Gastroesophageal sphincter (tissue), 4 donors: ENCODE results near the gene LYSMD3. TPM values are rescaled to one million over a fixed set of nuclear protein-coding genes. Genes with fewer than 3 reads are reported as not detected.
A peak's percentile ranks its signal among the peaks of the same experiment; 100 is the strongest.

ENCODE experiments used
- ATAC-seq: fragments of 150-250 bp; one replicate; pipeline ENCODE4 v1.9.1; 2016; ENCODE audit warnings: mild to moderate bottlenecking, moderate library complexity
- H3K27ac ChIP-seq, 4 donors: fragments of 200-600 bp; sonication (generic) in 3 of 4; 1 replicate in 3 of 4; 2 replicates in 1 of 4; pipeline ENCODE4 v1.5.1; 2016 to 2019
- H3K27me3 ChIP-seq: fragments of 200-600 bp; sonication (generic); one replicate; pipeline ENCODE4 v1.5.1; 2019
- H3K36me3 ChIP-seq, 2 donors: fragments of 200-600 bp; sonication (generic); one replicate each; pipeline ENCODE4 v1.5.1; 2019; ENCODE audit warnings: control low read depth in 1 of 2
- H3K4me1 ChIP-seq, 3 donors: fragments of 200-600 bp; sonication (generic); 1 replicate in 2 of 3; 2 replicates in 1 of 3; pipeline ENCODE4 v1.5.1; 2016 to 2019; ENCODE audit warnings: control low read depth in 2 of 3
- H3K4me3 ChIP-seq, 2 donors: fragments of 200-600 bp; sonication (generic); one replicate each; pipeline ENCODE4 v1.5.1; 2019; ENCODE audit warnings: mild to moderate bottlenecking in 1 of 2, moderate library complexity in 1 of 2
- H3K9me3 ChIP-seq, 3 donors: fragments of 200-600 bp; sonication (generic); one replicate each; pipeline ENCODE4 v1.5.1; 2017 to 2019; ENCODE audit warnings: control low read depth in 2 of 3
- EP300 ChIP-seq: sonication (generic); formaldehyde crosslinking; IDR thresholded peaks from one replicate; pipeline ENCODE4 v1.6.1; 2017; ENCODE audit warnings: antibody characterized with exemption, mild to moderate bottlenecking
- POLR2A ChIP-seq, 2 donors: fragments of 450-650 bp; IDR thresholded peaks; one replicate each; pipeline ENCODE4 v1.6.1; 2017; ENCODE audit warnings: antibody characterized with exemption in 2 of 2, mild to moderate bottlenecking in 2 of 2, moderate library complexity in 1 of 2
- POLR2AphosphoS5 ChIP-seq: sonication (generic); formaldehyde crosslinking; IDR thresholded peaks from one replicate; pipeline ENCODE4 v1.6.1; 2017; ENCODE audit warnings: antibody characterized with exemption
- WGBS, 2 donors: methylation state at CpG; one replicate each; pipeline ENCODE4 v1.1.5; 2018; ENCODE audit warnings: low coverage in 1 of 2; 5-methylcytosine and 5-hydroxymethylcytosine counted together
- total RNA-seq, 4 donors: library from RNA; depleted of rRNA; stranded (reverse); fragments of >200 nt; gene quantifications; one replicate each; pipeline ENCODE4 v1.1.0, GENCODE V29; 2016
- TF ChIP-seq, protein P1 (sequence below), 4 experiments: fragments of 200-600 bp in 2 of 4; fragments of 450-650 bp in 2 of 4; sonication (generic) in 1 of 4; IDR thresholded peaks; one replicate each; pipeline ENCODE4 v1.5.1; 2017 to 2019; ENCODE audit warnings: antibody characterized with exemption in 4 of 4, mild to moderate bottlenecking in 2 of 4, moderate library complexity in 2 of 4

The LYSMD3 gene
- total RNA-seq, 4 donors from 2014 or later = 14.2 to 27.6 (median 22.0) TPM

DNA sequence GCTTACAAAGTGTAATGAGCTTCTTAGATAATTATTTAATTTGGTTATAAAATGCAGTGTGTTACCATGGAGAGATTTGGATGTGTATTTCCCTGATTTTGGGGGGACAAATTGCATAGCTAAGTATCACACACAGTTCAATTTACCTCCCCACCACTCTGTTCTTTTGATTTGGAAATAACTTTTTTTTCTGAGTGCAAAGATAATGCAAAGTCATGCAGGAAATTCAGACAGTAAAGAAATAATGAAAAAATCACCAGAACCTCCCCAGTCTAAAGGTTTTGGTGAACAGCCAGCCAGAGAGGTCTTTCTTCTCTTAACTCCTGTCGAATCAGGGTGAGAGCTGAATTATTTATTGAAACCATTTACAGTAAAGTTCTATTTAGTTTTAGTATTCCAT, 32.4 kb upstream of the LYSMD3 start:
- Histone ChIP-seq H3K36me3 (no peaks in the 10 kb centered on the region), H3K4me3 (no peak overlapping the region), H3K4me1 (peaks cover 0 to 17% (median 7%) of the 10 kb centered on the region in 3 donors), H3K27ac (no peak overlapping the region), H3K27me3 (peaks cover 69% of the 10 kb centered on the region), H3K9me3 (no peaks in the 10 kb centered on the region)
- WGBS, 2 donors = 39 to 63% methylated on average over 1 of the region's 1 CpG
- ATAC-seq = no peak
- TF ChIP-seq POLR2AphosphoS5 (no peak), POLR2A (IDR thresholded peaks at IDR 0.05) (no peak), EP300 (no peak)
- TF ChIP-seq, protein P1, sequence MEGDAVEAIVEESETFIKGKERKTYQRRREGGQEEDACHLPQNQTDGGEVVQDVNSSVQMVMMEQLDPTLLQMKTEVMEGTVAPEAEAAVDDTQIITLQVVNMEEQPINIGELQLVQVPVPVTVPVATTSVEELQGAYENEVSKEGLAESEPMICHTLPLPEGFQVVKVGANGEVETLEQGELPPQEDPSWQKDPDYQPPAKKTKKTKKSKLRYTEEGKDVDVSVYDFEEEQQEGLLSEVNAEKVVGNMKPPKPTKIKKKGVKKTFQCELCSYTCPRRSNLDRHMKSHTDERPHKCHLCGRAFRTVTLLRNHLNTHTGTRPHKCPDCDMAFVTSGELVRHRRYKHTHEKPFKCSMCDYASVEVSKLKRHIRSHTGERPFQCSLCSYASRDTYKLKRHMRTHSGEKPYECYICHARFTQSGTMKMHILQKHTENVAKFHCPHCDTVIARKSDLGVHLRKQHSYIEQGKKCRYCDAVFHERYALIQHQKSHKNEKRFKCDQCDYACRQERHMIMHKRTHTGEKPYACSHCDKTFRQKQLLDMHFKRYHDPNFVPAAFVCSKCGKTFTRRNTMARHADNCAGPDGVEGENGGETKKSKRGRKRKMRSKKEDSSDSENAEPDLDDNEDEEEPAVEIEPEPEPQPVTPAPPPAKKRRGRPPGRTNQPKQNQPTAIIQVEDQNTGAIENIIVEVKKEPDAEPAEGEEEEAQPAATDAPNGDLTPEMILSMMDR (IDR thresholded peaks at IDR 0.05) = no peak

DNA sequence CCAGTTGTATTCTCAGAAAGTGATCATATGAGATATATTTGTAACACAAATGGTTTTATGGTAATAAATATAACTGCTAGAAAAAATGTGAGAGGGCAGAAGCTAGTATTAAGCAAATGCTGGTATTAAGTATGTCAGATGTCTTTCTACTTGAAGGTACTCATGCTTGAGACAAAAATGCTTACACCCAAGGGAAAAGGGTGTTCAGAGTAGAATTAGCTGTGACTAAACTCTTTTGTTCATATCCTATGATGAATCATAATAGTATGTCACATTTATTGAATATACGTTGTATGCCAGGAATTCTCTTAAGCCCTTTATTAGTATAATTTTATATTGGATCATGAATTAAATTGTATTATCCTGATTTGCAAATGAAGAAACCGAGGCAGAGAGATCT, 31.4 kb upstream of the LYSMD3 start:
- no peaks in the 10 kb centered on the region for H3K36me3 ChIP-seq
- H3K4me3 ChIP-seq = no peak overlapping the region
- no peak for ATAC-seq
- H3K9me3 ChIP-seq = no peaks in the 10 kb centered on the region
- TF ChIP-seq POLR2A (IDR thresholded peaks at IDR 0.05) = no peak
- TF ChIP-seq EP300 = no peak
- no peak for TF ChIP-seq POLR2AphosphoS5
- TF ChIP-seq, protein P1 (IDR thresholded peaks at IDR 0.05) = no peak
- peaks cover 76% of the 10 kb centered on the region for H3K27me3 ChIP-seq
- no peak overlapping the region for H3K27ac ChIP-seq
- 61 to 67% methylated on average over 2 of the region's 2 CpGs for WGBS, 2 donors
- H3K4me1 ChIP-seq = peaks cover 0 to 17% (median 7%) of the 10 kb centered on the region in 3 donors

DNA sequence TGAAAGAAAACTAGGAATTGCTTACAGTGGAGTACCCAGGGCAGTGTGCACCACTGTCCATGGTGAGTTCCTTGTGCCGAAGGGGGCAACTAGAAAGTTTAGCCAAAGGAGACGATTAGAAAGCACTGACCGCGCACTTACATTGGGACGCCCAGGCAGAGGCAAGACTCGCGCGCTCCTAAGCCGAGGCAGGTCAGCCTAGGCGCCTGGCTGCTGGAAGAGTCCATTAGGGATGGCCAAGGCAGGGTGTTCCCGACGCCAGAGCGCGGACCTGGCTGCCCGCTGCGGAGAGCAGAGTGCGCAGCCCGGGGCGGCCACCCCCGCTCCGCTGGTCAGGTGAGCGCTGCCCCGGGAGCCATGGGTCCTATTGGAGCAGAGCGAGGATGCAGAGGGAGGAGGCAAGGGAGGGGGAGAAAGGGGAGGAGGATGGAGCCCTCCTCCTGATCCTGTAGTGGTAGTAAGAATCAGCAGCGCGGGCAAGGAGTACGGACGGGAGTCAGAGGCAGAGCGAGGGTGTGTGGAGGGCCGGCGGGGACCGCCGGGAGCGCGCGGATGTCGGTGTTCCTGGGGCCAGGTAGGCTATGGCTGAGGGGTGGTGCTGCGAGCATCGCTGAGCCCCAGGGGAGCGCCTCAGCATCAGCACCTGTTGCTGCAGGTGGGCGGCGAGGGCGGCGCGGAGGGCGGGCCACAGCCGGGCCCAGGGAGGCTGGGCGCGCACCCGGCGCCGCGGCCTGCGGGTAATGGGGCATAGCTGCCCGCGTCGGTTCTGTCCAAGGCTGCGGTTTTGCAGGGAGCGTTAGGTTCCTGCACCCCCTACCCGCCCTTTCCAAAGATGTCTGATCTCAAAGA, 29.2 kb upstream of the LYSMD3 start, which contains the start of gene ADGRV1:
Gene ADGRV1 (plus strand): TSS at position 454 of the 849 bp plus-strand sequence. CDS start 99 bp downstream, at position 553.
- Histone ChIP-seq H3K4me3 (peak within 1 kb of the TSS in 1 of 2 donors; percentile 38), H3K27ac (no peak within 1 kb of the TSS), H3K9me3 (no peaks in the 10 kb centered on the region), H3K27me3 (peaks cover 88% of the 10 kb centered on the region), H3K36me3 (no peaks in the 10 kb centered on the region), H3K4me1 (peaks cover 0 to 17% (median 7%) of the 10 kb centered on the region in 3 donors)
- ATAC-seq = peak; percentile 67
- TF ChIP-seq POLR2AphosphoS5 = no peak
- TF ChIP-seq EP300 = no peak
- TF ChIP-seq, protein P1 (IDR thresholded peaks at IDR 0.05) = no peak
- TF ChIP-seq POLR2A (IDR thresholded peaks at IDR 0.05) = no peak
- WGBS, 2 donors = 0% methylated on average over 1 to 10 of the region's 60 CpGs

DNA sequence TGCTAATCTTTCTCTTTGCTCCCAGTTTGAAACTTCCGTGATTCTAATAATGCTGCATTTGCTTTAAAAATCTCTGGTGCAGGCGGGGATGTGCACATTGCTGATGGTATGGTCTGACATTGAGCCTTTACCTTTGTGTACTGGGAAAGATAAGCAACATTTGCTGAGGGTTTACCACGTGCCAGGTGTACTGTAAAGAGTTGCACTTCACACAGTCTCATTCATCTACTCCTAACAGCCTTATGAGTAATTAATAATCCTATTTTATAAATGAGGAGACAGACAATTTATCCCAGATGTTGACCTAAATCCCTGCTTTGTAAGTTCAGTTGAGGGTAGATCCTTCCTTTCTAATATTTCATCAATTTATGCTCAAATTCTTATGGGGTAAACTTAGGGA, 28.5 kb upstream of the LYSMD3 start:
- H3K9me3 ChIP-seq = no peaks in the 10 kb centered on the region
- 10 to 27% methylated on average over 3 of the region's 3 CpGs for WGBS, 2 donors
- peak overlapping the region in 1 of 2 donors; percentile 38 for H3K4me3 ChIP-seq
- TF ChIP-seq EP300 (no peak), POLR2A (IDR thresholded peaks at IDR 0.05) (no peak), POLR2AphosphoS5 (no peak)
- TF ChIP-seq, protein P1 (IDR thresholded peaks at IDR 0.05) = no peak
- H3K36me3 ChIP-seq = no peaks in the 10 kb centered on the region
- no peak overlapping the region for H3K27ac ChIP-seq
- peaks cover 0 to 17% (median 7%) of the 10 kb centered on the region in 3 donors for H3K4me1 ChIP-seq
- no peak for ATAC-seq
- peaks cover 85% of the 10 kb centered on the region for H3K27me3 ChIP-seq
